HG03108 (cell line): Measurements from ENCODE around the gene DENND1A.
"Not testable (repeated sequence)": the region's sequence is repeated elsewhere in the genome, so short reads cannot be mapped to it uniquely, and the experiment has no call there.

ENCODE experiments used
- ATAC-seq: cut with Tn5 transposase; IDR thresholded peaks from one replicate; pipeline ENCODE4 v1.9.1; 2021; ENCODE audit warnings: moderate library complexity; ENCODE audit not compliant: unreplicated experiment

The DENND1A gene

GRCh38 chr9:123952641-123953495 lies 22.9 kb upstream of the DENND1A start:
- ATAC-seq = no peak

- ATAC-seq = no peak
Observed at GRCh38 chr9:123948286-123948685, 18.4 kb upstream of the DENND1A start.

DNA sequence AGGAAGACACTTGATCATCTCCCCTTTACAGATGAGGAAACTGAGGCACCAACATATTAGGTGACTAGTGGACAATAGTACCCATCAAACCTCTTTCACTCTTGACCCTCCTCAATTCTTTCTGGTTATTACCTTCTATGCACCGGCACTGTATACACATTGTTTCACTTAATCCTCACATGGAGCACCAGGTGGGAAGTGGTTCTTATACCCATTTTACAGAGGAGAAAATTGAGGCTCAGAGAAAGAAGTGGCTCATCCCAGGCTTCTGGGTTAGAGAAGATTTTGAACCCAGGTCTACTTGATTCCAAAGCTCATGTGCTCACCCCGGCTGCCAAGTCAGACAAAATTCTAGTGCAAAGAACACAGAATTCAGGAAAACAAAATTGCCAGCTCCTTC lies 17.4 kb upstream of the DENND1A start:
- ATAC-seq = no peak

DNA sequence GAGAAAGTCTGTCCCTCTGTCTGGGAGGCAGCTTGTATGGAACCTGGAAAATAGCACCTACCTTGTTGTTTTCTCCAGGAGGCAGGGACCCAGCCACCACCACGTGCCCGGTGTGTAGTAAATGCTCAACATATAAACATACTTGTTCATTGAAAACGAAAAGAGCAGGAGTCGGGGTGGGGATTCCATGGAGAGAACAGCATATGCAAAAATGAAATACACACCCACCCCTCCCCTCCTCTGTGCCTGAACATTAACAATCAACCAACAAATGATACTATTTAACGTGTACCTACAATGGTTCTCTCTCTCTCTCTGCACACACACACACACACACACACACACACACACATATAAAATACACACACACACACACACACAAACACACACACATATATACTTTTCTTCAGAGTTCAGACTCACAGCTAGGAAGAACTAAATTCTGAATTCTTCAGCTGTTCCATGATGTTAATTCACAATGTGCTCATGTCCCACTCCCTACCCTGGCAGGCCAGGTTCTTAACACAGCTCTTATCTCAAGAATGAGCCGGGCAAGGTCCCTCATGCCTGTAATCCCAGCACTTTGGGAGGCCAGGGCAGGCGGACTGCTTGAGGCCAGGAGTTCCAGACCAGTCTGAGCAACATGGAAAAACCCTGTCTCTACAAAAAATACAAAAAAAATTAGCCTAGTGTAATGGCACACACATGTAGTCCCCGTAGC lies 16.3 kb upstream of the DENND1A start:
- no peak for ATAC-seq

- no peak for ATAC-seq
Observed at GRCh38 chr9:123945532-123945931, 15.6 kb upstream of the DENND1A start.

DNA sequence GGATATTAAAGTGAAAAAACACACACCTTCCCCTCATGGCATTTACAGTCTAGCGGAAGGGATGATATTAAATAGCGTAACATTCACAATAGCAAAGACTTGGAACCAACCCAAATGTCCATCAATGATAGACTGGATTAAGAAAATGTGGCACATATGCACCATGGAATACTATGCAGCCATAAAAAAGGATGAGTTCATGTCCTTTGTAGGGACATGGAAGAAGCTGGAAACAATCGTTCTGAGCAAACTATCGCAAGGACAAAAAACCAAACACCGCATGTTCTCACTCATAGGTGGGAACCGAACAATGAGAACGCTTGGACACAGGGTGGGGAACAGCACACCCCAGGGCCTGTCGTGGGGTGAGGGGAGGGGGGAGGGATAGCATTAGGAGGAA lies 14.5 kb upstream of the DENND1A start:
- not testable (repeated sequence) for ATAC-seq

DNA sequence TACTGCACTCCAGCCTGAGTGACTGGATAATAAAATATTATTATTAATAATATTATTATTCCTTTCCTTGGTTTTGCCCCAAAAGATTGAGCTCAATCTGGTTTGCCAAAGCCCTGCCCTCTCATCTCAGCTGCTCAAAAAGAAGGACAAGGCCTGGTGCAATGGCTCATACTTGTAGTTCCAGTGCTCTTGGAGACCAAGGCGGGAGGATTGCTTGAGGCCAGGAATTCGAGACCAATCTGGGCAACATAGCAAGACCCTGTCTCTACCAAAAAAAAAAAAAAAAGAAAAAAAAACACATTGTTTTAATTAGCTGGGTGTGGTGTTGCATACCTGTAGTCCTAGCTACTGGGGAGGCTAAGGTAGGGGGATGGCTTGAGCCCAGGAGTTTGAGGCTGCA lies 13.7 kb upstream of the DENND1A start:
- no peak for ATAC-seq

DNA sequence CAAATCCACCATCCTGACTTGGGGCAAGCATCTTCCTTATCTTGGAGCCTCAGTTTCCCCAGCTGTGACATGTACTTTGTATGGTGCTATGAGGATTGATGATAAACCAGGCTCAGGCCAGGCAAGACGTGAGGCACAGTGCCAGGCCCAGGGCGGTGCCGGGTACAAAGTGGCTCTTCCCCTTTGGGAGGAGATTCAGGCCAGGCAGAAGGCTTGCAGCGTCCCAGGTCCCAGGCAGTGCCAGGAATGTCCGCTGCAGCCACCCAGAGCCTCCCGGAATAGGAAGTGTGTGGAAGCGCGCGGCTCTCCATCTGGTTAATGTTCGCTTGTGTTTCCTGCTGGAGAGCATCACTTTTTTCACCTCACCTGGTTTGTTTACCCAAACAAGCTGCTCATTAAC lies 12.6 kb upstream of the DENND1A start:
- ATAC-seq = no peak

DNA sequence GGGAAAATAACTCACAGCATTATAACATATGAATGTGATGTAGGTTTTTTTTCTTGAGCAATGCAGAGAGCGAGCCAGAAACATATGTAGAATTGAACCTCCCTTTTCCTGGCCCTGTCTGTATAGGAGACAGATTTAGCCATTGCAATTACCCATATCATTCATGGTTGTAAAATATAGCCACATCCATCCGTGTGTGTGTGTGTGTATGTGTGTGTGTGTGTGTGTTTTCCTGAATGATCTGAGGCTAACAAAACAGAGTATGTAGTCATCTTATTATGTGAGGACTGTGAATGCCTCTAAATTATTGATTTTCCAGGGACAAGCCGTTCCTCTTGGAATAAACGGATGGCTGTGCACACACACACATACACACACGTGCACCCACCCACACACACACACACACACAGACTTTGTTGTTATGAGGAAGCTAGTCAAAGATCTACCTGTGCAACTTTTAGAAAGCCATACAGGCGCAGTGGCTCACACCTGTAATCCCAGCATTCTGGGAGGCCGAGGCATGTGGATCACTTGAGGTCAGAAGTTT lies 11.7 kb upstream of the DENND1A start:
- no peak for ATAC-seq

DNA sequence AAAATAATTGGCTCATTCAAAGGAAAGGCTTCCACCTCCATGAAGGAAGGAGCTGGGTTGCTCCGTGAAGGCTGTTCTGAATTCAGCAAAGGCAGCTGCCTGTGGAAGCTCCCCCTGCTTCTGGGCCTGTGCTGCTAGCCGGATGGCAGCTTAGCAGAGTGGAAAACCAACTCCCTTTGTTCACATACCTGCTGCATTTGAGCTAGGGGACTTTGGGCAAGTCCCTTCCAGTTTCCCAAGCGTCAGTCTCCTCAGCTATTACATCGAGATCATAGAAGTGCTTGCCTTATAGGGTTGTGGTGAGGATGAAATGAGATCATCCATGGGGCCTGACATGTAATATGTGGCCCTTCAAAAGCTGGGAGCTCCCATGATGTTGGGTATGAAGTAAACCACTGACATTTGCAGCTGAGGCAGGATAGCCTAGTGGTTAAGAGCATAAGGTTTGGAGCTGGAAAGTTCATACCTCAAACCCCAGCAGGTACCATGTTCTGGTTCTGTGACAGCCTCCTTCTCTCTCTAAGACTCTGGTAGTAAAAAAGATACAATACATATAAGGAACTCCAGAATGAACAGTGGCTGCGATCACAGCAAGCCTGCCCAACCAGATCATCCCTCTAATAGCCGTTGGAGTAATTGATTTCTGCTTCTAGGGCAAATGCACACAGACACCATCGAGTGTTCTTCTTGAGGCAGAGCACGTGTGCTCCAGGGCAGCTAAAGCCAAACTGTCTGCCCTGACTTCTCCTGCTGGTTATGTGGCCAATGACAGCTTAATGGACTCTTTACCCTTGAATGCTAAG lies 11.0 kb upstream of the DENND1A start:
- no peak for ATAC-seq

DNA sequence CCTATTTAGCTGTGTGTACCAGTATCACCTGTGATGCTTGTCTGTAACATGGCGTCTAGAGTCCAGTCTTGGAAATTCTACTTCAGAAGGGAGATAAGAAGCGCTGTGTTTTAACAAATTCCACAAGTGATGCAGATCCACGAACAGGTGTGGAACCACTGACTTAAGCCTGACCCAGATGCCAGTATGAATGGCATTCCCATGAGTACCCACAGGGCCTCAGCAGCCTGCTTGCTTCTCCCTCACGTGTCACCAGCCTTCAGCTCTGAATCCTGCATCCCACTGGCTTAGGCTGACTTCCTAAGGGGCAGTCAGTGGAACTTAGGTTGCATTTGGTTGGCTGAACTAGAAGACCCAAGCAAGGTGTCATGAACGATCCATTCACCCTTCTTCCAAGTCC lies 8.5 kb upstream of the DENND1A start:
- ATAC-seq = no peak

DNA sequence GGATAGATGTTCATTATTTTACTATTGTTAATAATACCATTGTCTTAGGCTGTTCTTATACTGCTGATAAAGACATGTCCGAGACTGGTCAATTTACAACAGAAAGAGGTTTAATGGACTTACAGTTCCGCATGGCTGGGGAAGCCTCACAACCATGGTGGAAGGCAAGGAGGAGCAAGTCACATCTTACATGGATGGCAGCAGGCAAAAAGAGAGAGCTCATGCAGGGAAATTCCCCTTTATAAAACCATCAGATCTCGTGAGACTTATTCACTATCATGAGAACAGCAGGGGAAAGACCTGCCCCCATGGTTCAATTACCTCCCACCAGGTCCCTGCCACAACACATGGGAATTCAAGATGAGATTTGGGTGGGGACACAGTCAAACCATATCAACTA lies 6.6 kb upstream of the DENND1A start:
- not testable (repeated sequence) for ATAC-seq

DNA sequence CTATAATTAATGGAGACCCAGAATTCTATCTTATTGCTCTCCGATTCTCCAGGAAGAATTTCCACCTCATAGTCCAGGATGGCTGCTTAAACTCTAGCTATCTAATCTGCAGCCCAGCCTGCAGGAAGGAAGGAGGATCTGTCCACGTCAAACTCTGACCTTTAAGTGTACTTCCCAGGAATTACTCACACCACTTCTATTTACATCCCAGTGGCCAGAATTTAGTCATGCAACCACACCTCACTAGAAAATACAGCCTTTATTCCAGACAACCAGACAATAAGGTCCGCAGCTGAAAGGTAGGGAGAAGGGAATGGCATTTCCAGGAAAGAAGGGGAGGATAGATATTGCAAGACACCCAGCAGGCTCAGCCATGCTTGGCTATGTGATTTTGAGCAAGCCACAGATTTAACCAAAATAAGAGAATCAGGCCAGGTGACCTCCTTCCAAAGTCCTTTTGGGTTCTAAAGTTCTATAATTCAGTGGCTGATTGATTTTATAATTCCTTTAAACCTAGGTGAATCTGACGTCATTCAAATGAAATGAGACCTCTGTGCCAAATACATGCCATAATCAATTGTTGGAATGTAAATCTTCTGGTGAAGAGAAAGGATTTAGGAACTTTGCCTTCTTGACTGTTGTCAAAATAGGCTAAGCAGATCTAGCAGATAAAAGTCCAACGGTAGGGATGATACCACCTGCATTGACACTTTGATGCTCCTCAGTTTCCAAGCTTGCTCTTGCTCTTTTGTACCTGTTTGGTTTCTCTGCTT lies 3.7 kb upstream of the DENND1A start:
- no peak for ATAC-seq

- peak; percentile 20 for ATAC-seq
Observed at GRCh38 chr9:123929177-123929869, 603 bp downstream of the DENND1A start.

DNA sequence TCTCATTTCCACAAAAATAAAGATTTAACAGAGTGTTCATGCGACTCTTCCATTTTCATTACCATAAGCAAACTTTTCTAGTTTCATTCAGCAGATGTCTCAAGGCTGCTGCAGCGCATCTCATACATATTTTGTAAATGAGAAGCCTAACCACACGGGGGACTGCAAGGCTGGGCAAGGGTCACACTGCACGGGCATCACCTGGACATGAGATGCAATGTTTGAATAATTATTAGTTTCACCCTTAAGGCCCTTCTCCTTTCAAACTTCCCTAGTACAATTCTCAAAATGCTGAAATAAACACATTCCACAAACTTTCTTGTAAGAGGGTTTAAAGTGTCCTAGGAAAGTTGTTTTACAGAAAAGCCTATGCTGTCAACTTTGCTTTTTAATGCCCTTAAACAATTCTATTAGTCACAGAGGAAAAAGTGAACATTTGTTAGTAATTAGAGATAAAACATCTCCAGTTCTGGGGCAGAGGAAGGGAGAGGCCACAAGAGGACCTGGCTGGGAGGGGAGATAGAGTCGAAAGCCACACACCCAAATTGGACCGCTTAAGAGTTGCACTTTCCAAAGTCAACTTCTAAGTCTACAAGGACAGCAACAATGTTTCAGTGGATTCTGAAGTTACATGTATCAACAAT lies 1.3 kb downstream of the DENND1A start:
- ATAC-seq = no peak

DNA sequence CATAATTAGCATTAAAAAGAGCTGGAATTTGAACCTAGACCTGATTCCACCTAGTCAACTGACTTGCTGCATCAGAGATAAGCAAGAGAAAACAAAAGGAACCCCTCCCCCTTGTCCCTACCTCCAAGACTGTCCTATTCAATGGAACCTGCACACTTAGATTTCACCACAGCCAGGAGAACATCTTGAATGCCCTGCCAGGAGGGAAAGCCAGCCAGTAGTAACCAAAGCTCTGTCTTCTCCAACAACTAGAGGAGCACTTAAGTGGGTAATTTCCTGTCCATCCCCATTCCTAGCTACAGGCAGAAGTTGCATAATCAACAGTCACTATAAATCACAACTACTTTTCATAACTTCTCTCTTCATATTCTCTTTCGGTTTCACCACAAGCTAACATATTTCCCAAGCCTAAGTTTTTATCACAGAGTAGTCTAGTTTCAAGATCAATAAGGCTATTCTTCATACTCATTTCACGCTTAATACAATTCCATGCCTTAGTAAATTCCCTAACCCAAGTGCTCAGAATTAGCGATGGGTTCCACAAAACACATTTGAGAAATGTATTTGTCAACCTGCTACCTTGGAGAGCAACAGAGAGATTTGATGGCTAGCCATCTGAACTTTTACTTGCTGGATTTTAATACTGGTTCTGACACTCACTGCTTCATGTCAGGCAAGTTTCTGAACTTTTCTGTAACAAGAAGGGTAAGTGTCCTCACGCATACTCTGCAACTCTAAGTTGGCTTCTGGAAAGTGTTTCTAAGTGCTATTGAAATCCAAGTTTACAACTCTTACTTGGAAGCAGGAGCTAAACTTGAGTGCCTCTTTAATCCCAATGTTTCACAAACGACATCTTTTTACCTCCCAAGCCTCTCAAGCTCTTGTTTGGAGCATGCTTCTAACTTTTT lies 2.0 kb downstream of the DENND1A start:
- no peak for ATAC-seq

GRCh38 chr9:123926941-123927340 lies 3.0 kb downstream of the DENND1A start:
- no peak for ATAC-seq

- ATAC-seq = no peak
Observed at GRCh38 chr9:123925819-123926218, 4.1 kb downstream of the DENND1A start.
